Panc1 (cell line): Measurements from ENCODE around the gene VTI1A. TPM values are rescaled to one million over a fixed set of nuclear protein-coding genes. Genes with fewer than 3 reads are reported as not detected.

ENCODE experiments used
- ATAC-seq: fragments of 200-7000 bp; cut with Tn5 transposase; 2 replicates; pipeline ENCODE4 v1.9.1; 2020; ENCODE audit warnings: mild to moderate bottlenecking, moderate library complexity
- BruUV-seq: library from RNA; stranded (reverse); fragments of 400-500 nt; replicated peaks from 2 replicates; lab custom pipeline; 2021; lab: Mats Ljungman, UMichigan
- CTCF ChIA-PET: fragments of 300-600 bp; sonication (Branson Sonifier 250); formaldehyde crosslinking; loops from one replicate; lab custom pipeline; 2022; ENCODE audit warnings: antibody characterized with exemption; lab: Charles Lee
- POLR2A ChIA-PET: fragments of 300-600 bp; sonication (Branson Sonifier 250); formaldehyde crosslinking; loops from one replicate; lab custom pipeline; 2022; ENCODE audit warnings: antibody characterized with exemption; lab: Charles Lee
- DNase-seq: peaks from one replicate; pipeline ENCODE4 v3.0.0-alpha.2; 2010; ENCODE audit warnings: low read depth, low spot score
- H3K27ac ChIP-seq: 2 replicates; pipeline ENCODE4 v1.5.1; 2011; ENCODE audit warnings: mild to moderate bottlenecking, low read length, inconsistent platforms
- H3K27me3 ChIP-seq: fragments of 200-500 bp; sonication (Bioruptor generic); 2 replicates; pipeline ENCODE4 v1.6.0; 2014; ENCODE audit warnings: low read length, inconsistent platforms; ENCODE audit not compliant: control insufficient read depth, insufficient read depth
- H3K36me3 ChIP-seq: fragments of 200-500 bp; sonication (Bioruptor generic); 2 replicates; pipeline ENCODE4 v1.5.1; 2014; ENCODE audit warnings: inconsistent platforms, mild to moderate bottlenecking, low read length, moderate library complexity; ENCODE audit not compliant: control insufficient read depth, insufficient read depth
- H3K4me1 ChIP-seq: 2 replicates; pipeline ENCODE4 v1.5.1; 2011; ENCODE audit warnings: inconsistent platforms, mild to moderate bottlenecking, low read length, moderate library complexity; ENCODE audit not compliant: control insufficient read depth, insufficient read depth
- H3K4me3 ChIP-seq, 2 experiments: 2 replicates each; pipeline ENCODE4 v1.5.1; 2011 to 2012; ENCODE audit warnings: low read depth in 2 of 2, low read length in 2 of 2, mild to moderate bottlenecking in 2 of 2, inconsistent platforms in 1 of 2, moderate library complexity in 1 of 2
- H3K9me3 ChIP-seq: fragments of 200-500 bp; sonication (Bioruptor generic); 2 replicates; pipeline ENCODE4 v1.5.1; 2014; ENCODE audit warnings: low read depth, mild to moderate bottlenecking, inconsistent platforms, low read length, moderate library complexity; ENCODE audit not compliant: control insufficient read depth, insufficient read depth
- POLR2AphosphoS5 ChIP-seq: IDR thresholded peaks from 2 replicates; pipeline ENCODE4 v1.6.1; 2012; ENCODE audit warnings: mild to moderate bottlenecking, low read depth, low read length, moderate library complexity
- SIN3A ChIP-seq: IDR thresholded peaks from 2 replicates; pipeline ENCODE4 v1.6.1; 2012; ENCODE audit warnings: low read depth, mild to moderate bottlenecking, low read length, moderate library complexity, borderline replicate concordance; ENCODE audit not compliant: insufficient read depth
- TCF7L2 ChIP-seq: IDR thresholded peaks from 2 replicates; pipeline ENCODE4 v1.6.1; 2011; ENCODE audit warnings: mild to moderate bottlenecking, low read depth, low read length, inconsistent platforms
- in situ Hi-C: cut with HindIII; loops from 2 replicates; pipeline ENCODE4 v1.10.0; 2016; ENCODE audit warnings: low sequenced_read_pairs, low pct_unique_long_range_greater_than_20kb
- intact Hi-C: fragments of 100-400 bp; cut with micrococcal nuclease; formaldehyde crosslinking; loops from one replicate; pipeline ENCODE4 v1.10.0; 2022; ENCODE audit not compliant: unreplicated experiment
- total RNA-seq: library from RNA; stranded (reverse); gene quantifications from one replicate; pipeline ENCODE4 v1.2.1, GENCODE V29; 2021; ENCODE audit not compliant: unreplicated experiment
- TF ChIP-seq, protein P1 (sequence below), 2 experiments: IDR thresholded peaks; 2 replicates each; pipeline ENCODE4 v1.6.1; 2011 to 2012; ENCODE audit warnings: low read depth in 2 of 2, control low read depth in 1 of 2, low read length in 1 of 2, mild to moderate bottlenecking in 1 of 2, moderate library complexity in 1 of 2; ENCODE audit not compliant: insufficient read depth in 1 of 2
- TF ChIP-seq, protein P2 (sequence below): fragments of 450-650 bp; IDR thresholded peaks from 2 replicates; pipeline ENCODE4 v1.5.1; 2017; ENCODE audit warnings: mild to moderate bottlenecking

VTI1A gene
- total RNA-seq, 1 experiment from 2014 or later, result 36.3 TPM

DNA sequence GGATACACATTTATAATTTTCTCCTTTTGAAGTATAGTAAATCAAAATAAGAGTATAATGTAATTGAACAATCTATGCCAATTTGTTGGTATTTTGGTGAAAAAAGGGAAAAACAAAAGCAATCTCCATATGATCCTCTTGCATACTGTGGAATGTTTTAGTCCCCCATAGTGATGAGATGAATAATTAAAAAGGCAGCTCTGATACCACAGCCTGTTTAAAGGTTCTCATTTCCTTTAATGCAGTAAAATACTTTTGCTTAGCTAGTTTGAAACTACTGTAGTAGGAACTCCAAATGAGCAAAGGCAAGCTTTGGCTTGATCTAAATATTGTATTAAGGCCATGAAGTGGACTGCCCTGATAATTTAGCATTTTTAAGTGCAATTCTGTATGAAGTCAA lies 77.6 kb downstream of the VTI1A start:
- in situ Hi-C loops (no loop called here), intact Hi-C loops (no loop called here)
- no peak for ATAC-seq
- Histone ChIP-seq H3K27me3 (no peaks in the 10 kb centered on the region), H3K4me3 (no peak overlapping the region), H3K27ac (no peak overlapping the region), H3K9me3 (no peaks in the 10 kb centered on the region), H3K4me1 (no peaks in the 10 kb centered on the region; the same call in 1 of the 2 replicates), H3K36me3 (no peaks in the 10 kb centered on the region)
- DNase-seq, result no peak
- CTCF ChIA-PET, result no interaction called here
- TF ChIP-seq POLR2AphosphoS5 (no peak), SIN3A (no peak), TCF7L2 (no peak)
- TF ChIP-seq, protein P1, sequence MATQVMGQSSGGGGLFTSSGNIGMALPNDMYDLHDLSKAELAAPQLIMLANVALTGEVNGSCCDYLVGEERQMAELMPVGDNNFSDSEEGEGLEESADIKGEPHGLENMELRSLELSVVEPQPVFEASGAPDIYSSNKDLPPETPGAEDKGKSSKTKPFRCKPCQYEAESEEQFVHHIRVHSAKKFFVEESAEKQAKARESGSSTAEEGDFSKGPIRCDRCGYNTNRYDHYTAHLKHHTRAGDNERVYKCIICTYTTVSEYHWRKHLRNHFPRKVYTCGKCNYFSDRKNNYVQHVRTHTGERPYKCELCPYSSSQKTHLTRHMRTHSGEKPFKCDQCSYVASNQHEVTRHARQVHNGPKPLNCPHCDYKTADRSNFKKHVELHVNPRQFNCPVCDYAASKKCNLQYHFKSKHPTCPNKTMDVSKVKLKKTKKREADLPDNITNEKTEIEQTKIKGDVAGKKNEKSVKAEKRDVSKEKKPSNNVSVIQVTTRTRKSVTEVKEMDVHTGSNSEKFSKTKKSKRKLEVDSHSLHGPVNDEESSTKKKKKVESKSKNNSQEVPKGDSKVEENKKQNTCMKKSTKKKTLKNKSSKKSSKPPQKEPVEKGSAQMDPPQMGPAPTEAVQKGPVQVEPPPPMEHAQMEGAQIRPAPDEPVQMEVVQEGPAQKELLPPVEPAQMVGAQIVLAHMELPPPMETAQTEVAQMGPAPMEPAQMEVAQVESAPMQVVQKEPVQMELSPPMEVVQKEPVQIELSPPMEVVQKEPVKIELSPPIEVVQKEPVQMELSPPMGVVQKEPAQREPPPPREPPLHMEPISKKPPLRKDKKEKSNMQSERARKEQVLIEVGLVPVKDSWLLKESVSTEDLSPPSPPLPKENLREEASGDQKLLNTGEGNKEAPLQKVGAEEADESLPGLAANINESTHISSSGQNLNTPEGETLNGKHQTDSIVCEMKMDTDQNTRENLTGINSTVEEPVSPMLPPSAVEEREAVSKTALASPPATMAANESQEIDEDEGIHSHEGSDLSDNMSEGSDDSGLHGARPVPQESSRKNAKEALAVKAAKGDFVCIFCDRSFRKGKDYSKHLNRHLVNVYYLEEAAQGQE (IDR thresholded peaks at IDR 0.05; ENCODE audit: insufficient read depth in 1 of 2, low read depth in 2 of 2, low read length in 1 of 2), result no peak
- TF ChIP-seq, protein P2, sequence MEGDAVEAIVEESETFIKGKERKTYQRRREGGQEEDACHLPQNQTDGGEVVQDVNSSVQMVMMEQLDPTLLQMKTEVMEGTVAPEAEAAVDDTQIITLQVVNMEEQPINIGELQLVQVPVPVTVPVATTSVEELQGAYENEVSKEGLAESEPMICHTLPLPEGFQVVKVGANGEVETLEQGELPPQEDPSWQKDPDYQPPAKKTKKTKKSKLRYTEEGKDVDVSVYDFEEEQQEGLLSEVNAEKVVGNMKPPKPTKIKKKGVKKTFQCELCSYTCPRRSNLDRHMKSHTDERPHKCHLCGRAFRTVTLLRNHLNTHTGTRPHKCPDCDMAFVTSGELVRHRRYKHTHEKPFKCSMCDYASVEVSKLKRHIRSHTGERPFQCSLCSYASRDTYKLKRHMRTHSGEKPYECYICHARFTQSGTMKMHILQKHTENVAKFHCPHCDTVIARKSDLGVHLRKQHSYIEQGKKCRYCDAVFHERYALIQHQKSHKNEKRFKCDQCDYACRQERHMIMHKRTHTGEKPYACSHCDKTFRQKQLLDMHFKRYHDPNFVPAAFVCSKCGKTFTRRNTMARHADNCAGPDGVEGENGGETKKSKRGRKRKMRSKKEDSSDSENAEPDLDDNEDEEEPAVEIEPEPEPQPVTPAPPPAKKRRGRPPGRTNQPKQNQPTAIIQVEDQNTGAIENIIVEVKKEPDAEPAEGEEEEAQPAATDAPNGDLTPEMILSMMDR, result no peak
- BruUV-seq, result no TSS peak
- POLR2A ChIA-PET, result no interaction called here

DNA sequence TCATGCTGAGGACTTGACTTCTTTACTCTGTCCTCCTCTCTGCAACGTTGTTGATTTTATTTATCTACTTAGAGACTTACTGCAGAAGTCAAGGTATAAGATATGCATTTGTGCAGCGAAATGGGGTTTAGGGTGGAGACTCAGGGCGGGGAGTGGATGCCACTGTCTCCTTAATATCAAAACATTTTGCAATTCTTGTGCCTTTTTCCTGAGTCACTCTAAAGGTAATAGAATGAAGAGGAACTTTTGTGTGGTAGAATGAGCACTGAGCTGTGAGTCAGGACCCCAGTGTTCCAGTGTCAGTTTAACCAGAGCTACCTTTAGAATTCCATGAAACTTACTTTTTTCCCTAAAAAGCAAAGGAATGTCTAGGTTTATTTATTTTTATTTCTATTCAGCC lies 78.2 kb downstream of the VTI1A start:
- Histone ChIP-seq H3K4me1 (no peaks in the 10 kb centered on the region; the same call in 1 of the 2 replicates), H3K27ac (no peak overlapping the region), H3K9me3 (no peaks in the 10 kb centered on the region), H3K4me3 (no peak overlapping the region), H3K27me3 (no peaks in the 10 kb centered on the region), H3K36me3 (no peaks in the 10 kb centered on the region)
- ChIA-PET POLR2A (no interaction called here), CTCF (no interaction called here)
- in situ Hi-C loops (no loop called here), intact Hi-C loops (no loop called here)
- no peak for ATAC-seq
- BruUV-seq, result no TSS peak
- no peak for DNase-seq
- TF ChIP-seq POLR2AphosphoS5 (no peak), TCF7L2 (no peak), SIN3A (no peak)
- TF ChIP-seq, protein P1 (IDR thresholded peaks at IDR 0.05; ENCODE audit: insufficient read depth in 1 of 2, low read depth in 2 of 2, low read length in 1 of 2), result no peak
- TF ChIP-seq, protein P2, result no peak
